ENCODE results near the gene FAM83D. TPM values are rescaled to one million over a fixed set of nuclear protein-coding genes. Genes with fewer than 3 reads are reported as not detected.

The FAM83D gene
- total RNA-seq, 1 donor from 2014 or later: 4.6 TPM

DNA sequence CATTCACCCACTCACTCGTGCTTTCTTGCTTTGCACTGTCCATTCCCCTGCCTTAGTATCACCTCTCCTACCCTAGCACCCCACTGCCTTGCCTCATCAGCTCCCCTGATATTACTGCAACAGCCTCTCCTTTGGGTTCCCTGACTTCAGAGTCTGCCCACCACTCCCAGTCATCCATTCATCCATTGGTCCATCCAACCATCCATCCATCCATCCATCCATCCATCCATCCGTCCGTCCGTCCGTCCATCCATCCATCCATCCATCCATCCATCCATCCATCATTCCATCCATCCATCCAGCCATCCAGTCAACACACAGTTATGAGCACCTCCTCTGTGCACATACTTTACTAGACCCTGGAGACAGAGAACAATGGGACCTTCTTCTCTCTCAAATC is 22.9 kb upstream of the FAM83D start:
- H3K4me1 Mint-ChIP-seq (ENCODE audit: unreplicated experiment): no peaks in the 10 kb centered on the region
- no peaks in the 10 kb centered on the region for H3K36me3 Mint-ChIP-seq (ENCODE audit: unreplicated experiment)
- DNase-seq (ENCODE audit: extremely low spot score, unreplicated experiment): no peak
- TF ChIP-seq, protein P1, sequence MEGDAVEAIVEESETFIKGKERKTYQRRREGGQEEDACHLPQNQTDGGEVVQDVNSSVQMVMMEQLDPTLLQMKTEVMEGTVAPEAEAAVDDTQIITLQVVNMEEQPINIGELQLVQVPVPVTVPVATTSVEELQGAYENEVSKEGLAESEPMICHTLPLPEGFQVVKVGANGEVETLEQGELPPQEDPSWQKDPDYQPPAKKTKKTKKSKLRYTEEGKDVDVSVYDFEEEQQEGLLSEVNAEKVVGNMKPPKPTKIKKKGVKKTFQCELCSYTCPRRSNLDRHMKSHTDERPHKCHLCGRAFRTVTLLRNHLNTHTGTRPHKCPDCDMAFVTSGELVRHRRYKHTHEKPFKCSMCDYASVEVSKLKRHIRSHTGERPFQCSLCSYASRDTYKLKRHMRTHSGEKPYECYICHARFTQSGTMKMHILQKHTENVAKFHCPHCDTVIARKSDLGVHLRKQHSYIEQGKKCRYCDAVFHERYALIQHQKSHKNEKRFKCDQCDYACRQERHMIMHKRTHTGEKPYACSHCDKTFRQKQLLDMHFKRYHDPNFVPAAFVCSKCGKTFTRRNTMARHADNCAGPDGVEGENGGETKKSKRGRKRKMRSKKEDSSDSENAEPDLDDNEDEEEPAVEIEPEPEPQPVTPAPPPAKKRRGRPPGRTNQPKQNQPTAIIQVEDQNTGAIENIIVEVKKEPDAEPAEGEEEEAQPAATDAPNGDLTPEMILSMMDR (IDR thresholded peaks at IDR 0.05): no peak
- no peak overlapping the region for H3K27ac Mint-ChIP-seq (ENCODE audit: unreplicated experiment)
- H3K4me3 Mint-ChIP-seq (ENCODE audit: unreplicated experiment): no peak overlapping the region
- peaks cover 31% of the 10 kb centered on the region for H3K27me3 Mint-ChIP-seq (ENCODE audit: unreplicated experiment)
- H3K9me3 Mint-ChIP-seq (ENCODE audit: unreplicated experiment): peaks cover 9% of the 10 kb centered on the region

DNA sequence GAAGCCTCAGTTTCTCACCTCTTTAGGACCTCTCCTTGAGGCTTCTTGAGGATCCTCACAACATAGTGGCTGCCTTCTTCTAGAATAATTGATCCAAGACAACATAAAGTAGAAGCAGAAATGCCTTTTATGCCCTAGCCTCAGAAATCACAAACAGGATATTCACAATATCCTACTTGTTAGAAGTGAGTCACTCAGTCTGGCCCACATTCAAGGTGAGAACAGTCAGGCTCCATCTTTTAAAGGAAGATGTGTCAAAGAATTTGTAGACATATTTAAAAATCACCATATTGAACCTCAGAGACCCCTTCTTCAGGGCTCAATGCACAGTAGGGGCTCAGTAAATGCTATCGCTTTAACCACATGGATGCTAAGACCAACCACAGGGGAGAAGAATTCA is 20.8 kb upstream of the FAM83D start:
- TF ChIP-seq, protein P1 (IDR thresholded peaks at IDR 0.05): no peak
- H3K4me3 Mint-ChIP-seq (ENCODE audit: unreplicated experiment): no peak overlapping the region
- no peak for DNase-seq (ENCODE audit: extremely low spot score, unreplicated experiment)
- peaks cover 39% of the 10 kb centered on the region for H3K27me3 Mint-ChIP-seq (ENCODE audit: unreplicated experiment)
- H3K9me3 Mint-ChIP-seq (ENCODE audit: unreplicated experiment): peaks cover 9% of the 10 kb centered on the region
- no peak overlapping the region for H3K27ac Mint-ChIP-seq (ENCODE audit: unreplicated experiment)
- H3K4me1 Mint-ChIP-seq (ENCODE audit: unreplicated experiment): no peaks in the 10 kb centered on the region
- no peaks in the 10 kb centered on the region for H3K36me3 Mint-ChIP-seq (ENCODE audit: unreplicated experiment)

DNA sequence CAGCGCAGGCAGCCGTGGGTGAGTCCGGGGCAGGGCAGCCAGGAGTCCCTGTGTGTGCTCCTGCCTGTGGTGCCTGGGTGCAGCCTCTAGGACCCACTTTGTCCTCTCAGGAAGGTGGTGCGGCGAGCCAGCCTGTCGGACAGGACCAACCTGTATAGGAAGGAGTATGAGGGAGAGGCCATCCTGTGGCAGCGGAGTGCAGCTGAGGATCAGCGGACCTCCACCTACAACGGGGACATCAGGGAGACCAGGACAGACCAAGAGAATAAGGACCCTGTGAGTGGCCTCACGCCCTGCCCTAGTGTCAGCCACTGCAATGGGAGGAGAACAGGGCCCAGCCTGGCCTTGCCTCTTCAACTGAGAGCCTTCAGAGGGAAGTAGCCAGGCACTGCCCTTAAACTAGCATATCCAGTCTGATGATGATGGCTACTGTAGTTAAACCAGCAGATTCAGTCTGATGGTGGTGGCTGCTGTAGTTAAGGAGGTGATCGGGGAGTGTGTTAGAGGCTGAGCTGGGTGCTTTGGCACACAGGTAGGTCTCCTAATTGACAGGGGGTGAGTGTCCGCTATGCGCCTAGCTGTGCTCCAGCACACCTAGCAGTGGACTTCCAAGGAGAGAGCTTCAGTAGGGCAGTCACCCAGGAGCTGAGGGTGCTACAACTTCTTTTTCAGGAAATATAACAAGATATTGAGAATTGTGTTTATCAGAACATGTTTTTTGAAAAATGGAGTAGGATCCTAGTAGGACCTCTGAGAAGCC is 18.1 kb upstream of the FAM83D start:
- Mint-ChIP-seq H3K27me3 (ENCODE audit: unreplicated experiment) (peaks cover 29% of the 10 kb centered on the region), H3K27ac (ENCODE audit: unreplicated experiment) (no peak overlapping the region), H3K36me3 (ENCODE audit: unreplicated experiment) (no peaks in the 10 kb centered on the region), H3K4me3 (ENCODE audit: unreplicated experiment) (no peak overlapping the region), H3K9me3 (ENCODE audit: unreplicated experiment) (peaks cover 9% of the 10 kb centered on the region), H3K4me1 (ENCODE audit: unreplicated experiment) (no peaks in the 10 kb centered on the region)
- no peak for DNase-seq (ENCODE audit: extremely low spot score, unreplicated experiment)
- TF ChIP-seq, protein P1 (IDR thresholded peaks at IDR 0.05): no peak

DNA sequence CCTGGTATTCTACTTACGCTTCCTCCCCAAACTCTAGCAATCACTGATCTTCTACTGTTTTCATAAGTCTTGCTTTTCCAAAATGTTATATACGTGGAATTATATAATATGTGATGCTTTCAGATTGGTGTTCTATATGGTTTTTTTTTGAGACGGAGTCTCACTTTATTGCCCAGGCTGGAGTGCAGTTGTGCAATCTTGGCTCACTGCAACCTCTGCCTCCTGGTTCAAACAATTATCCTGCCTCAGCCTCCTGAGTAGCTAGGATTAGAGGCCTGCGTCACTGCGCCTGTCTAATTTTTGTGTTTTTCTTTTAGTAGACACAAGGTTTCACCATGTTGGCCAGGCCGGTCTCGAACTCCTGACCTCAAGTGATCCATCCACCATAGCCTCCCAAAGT is 10.9 kb upstream of the FAM83D start:
- no peaks in the 10 kb centered on the region for H3K9me3 Mint-ChIP-seq (ENCODE audit: unreplicated experiment)
- H3K27ac Mint-ChIP-seq (ENCODE audit: unreplicated experiment): no peak overlapping the region
- H3K4me3 Mint-ChIP-seq (ENCODE audit: unreplicated experiment): no peak overlapping the region
- no peaks in the 10 kb centered on the region for H3K36me3 Mint-ChIP-seq (ENCODE audit: unreplicated experiment)
- H3K27me3 Mint-ChIP-seq (ENCODE audit: unreplicated experiment): peaks cover 41% of the 10 kb centered on the region
- no peak for DNase-seq (ENCODE audit: extremely low spot score, unreplicated experiment)
- no peaks in the 10 kb centered on the region for H3K4me1 Mint-ChIP-seq (ENCODE audit: unreplicated experiment)
- TF ChIP-seq, protein P1 (IDR thresholded peaks at IDR 0.05): no peak

DNA sequence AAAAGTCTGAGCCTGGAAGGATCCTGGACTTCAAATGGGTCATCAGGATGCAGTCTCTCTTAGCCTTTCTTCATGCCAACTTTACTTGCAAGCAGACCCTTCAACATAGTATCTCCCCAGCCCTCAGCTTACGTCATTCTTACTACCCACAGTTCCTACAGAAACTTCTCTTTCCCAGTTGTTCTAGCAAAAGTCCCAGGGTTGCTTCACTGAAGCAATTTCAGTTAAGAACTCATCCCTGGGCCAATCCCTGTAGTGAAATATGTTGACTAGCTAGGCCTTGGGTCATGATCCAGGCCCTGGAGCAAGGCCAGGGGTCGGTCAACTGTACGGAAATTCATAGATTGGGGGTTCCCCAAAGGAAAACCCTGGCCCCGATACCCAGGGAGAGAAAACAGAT is 8.6 kb upstream of the FAM83D start:
- TF ChIP-seq, protein P1 (IDR thresholded peaks at IDR 0.05): no peak
- Mint-ChIP-seq H3K27me3 (ENCODE audit: unreplicated experiment) (peaks cover 62% of the 10 kb centered on the region), H3K36me3 (ENCODE audit: unreplicated experiment) (no peaks in the 10 kb centered on the region), H3K4me1 (ENCODE audit: unreplicated experiment) (no peaks in the 10 kb centered on the region), H3K4me3 (ENCODE audit: unreplicated experiment) (no peak overlapping the region), H3K27ac (ENCODE audit: unreplicated experiment) (no peak overlapping the region), H3K9me3 (ENCODE audit: unreplicated experiment) (no peaks in the 10 kb centered on the region)
- DNase-seq (ENCODE audit: extremely low spot score, unreplicated experiment): no peak

Measured in osteocyte (in vitro differentiated cells).